Hepatocyte (in vitro differentiated cells): Measurements from ENCODE around the gene PLXNA3. TPM values are rescaled to one million over a fixed set of nuclear protein-coding genes. Genes with fewer than 3 reads are reported as not detected.
A peak's percentile ranks its signal among the peaks of the same experiment; 100 is the strongest.

Experiments used
- DNase-seq: peaks from one replicate; pipeline ENCODE4 v3.0.0-alpha.2; 2016; ENCODE audit warnings: low spot score
- H2AFZ ChIP-seq: fragments of 200-600 bp; sonication (generic); 2 replicates; pipeline ENCODE4 v1.6.0; 2016; ENCODE audit warnings: antibody characterized with exemption, mild to moderate bottlenecking
- H3K27ac ChIP-seq: fragments of 200-600 bp; sonication (generic); 2 replicates; pipeline ENCODE4 v1.5.1; 2016; ENCODE audit warnings: mild to moderate bottlenecking
- H3K27me3 ChIP-seq: fragments of 200-600 bp; sonication (generic); 2 replicates; pipeline ENCODE4 v1.6.1; 2016
- H3K36me3 ChIP-seq: fragments of 200-600 bp; sonication (generic); replicated peaks from 2 replicates; pipeline ENCODE4 v1.5.1; 2016; ENCODE audit warnings: low read depth; ENCODE audit not compliant: insufficient read depth
- H3K4me1 ChIP-seq: fragments of 200-600 bp; sonication (generic); 2 replicates; pipeline ENCODE4 v1.5.1; 2016; ENCODE audit warnings: mild to moderate bottlenecking, moderate library complexity; ENCODE audit not compliant: insufficient read depth
- H3K4me2 ChIP-seq: fragments of 200-600 bp; sonication (generic); 2 replicates; pipeline ENCODE4 v1.6.0; 2016
- H3K4me3 ChIP-seq: fragments of 200-600 bp; sonication (generic); 2 replicates; pipeline ENCODE4 v1.5.1; 2016; ENCODE audit warnings: mild to moderate bottlenecking
- H3K79me2 ChIP-seq: fragments of 200-600 bp; sonication (generic); 2 replicates; pipeline ENCODE4 v1.6.0; 2017; ENCODE audit warnings: mild to moderate bottlenecking
- H3K9me2 ChIP-seq: fragments of 200-600 bp; sonication (generic); replicated peaks from 2 replicates; pipeline ENCODE4 v1.6.0; 2017; ENCODE audit warnings: mild to moderate bottlenecking; ENCODE audit not compliant: insufficient read depth
- H3K9me3 ChIP-seq: fragments of 200-600 bp; sonication (generic); 2 replicates; pipeline ENCODE4 v1.5.1; 2016; ENCODE audit warnings: low read depth, mild to moderate bottlenecking
- H4K20me1 ChIP-seq: fragments of 200-600 bp; sonication (generic); 2 replicates; pipeline ENCODE4 v1.6.0; 2016; ENCODE audit warnings: mild to moderate bottlenecking; ENCODE audit not compliant: insufficient read depth, poor library complexity, severe bottlenecking
- CTCF ChIP-seq: fragments of 200-600 bp; sonication (generic); IDR thresholded peaks from 2 replicates; pipeline ENCODE4 v1.5.1; 2016; ENCODE audit warnings: antibody characterized with exemption, mild to moderate bottlenecking; ENCODE audit not compliant: poor library complexity
- EZH2 ChIP-seq: fragments of 200-600 bp; sonication (generic); IDR thresholded peaks from 2 replicates; pipeline ENCODE4 v1.6.1; 2016; ENCODE audit warnings: antibody characterized with exemption, mild to moderate bottlenecking, borderline replicate concordance
- EZH2phosphoT487 ChIP-seq: fragments of 200-600 bp; sonication (generic); IDR thresholded peaks from one replicate; pipeline ENCODE4 v1.6.1; 2018; ENCODE audit warnings: antibody characterized with exemption, mild to moderate bottlenecking, low read depth, moderate library complexity; ENCODE audit not compliant: unreplicated experiment, severe bottlenecking
- WGBS: methylation state at CpG from one replicate; pipeline ENCODE4 v1.1.6; 2016; ENCODE audit warnings: low lambda C conversion rate; ENCODE audit errors: missing lambda C conversion rate; 5-methylcytosine and 5-hydroxymethylcytosine counted together
- polyA plus RNA-seq: library from polyadenylated mRNA; unstranded; fragments of >200 nt; fragmentation: Nextera tagmentation; extraction: Ambion mirVana; gene quantifications from 2 replicates; pipeline ENCODE4 v1.2.1, GENCODE V29; 2016
- total RNA-seq: library from RNA; depleted of rRNA; stranded (reverse); fragments of >200 nt; gene quantifications from 2 replicates; pipeline ENCODE4 v1.2.3, GENCODE V29; 2014

The PLXNA3 gene
- total and polyA plus RNA-seq, 2 experiments from 2014 or later, result 14.1 to 28.7 TPM

- no peak overlapping the region for H3K4me3 ChIP-seq
- peaks cover 28% of the 10 kb centered on the region for H3K79me2 ChIP-seq
- H4K20me1 ChIP-seq, result no peaks in the 10 kb centered on the region
- no peak overlapping the region for H3K27ac ChIP-seq
- no peaks in the 10 kb centered on the region for H3K4me1 ChIP-seq
- DNase-seq, result no peak
- H3K4me2 ChIP-seq, result peak overlapping the region; percentile 85
- H3K9me3 ChIP-seq, result no peaks in the 10 kb centered on the region
- no peaks in the 10 kb centered on the region for H3K36me3 ChIP-seq
- H3K9me2 ChIP-seq, result no peaks in the 10 kb centered on the region
- no peaks in the 10 kb centered on the region for H3K27me3 ChIP-seq
- WGBS, result 83% methylated on average over 6 of the region's 6 CpGs
- no peak overlapping the region for H2AFZ ChIP-seq
- TF ChIP-seq EZH2phosphoT487 (no peak), CTCF (no peak), EZH2 (no peak)
Observed at GRCh38 chrX:154430479-154430878, 27.6 kb upstream of the PLXNA3 start.

DNA sequence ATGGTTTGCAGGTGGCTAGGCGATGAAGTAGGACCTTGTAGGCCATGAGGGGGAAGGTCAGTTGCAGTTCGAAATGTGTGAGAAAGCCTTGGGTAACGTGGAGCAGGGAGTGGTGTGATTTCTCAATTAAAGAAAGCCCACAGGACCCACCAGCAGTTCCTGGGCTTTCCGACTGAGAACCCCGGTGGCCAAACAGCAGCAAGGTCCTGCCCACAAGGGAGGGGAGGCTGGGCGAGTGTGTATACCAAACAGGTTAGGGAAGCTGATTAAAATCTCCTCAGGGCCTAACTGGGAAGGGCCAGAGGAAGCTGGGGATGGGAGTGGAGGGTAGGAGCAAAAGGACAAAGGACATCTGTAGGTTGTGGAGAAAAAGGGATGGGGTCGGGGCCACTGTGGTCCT lies 27.2 kb upstream of the PLXNA3 start:
- H3K27me3 ChIP-seq, result no peaks in the 10 kb centered on the region
- 61% methylated on average over 7 of the region's 7 CpGs for WGBS

GRCh38 chrX:154431341-154431740 lies 26.7 kb upstream of the PLXNA3 start:
- no peak overlapping the region for H3K4me2 ChIP-seq
- H3K36me3 ChIP-seq, result no peaks in the 10 kb centered on the region
- H2AFZ ChIP-seq, result no peak overlapping the region
- H3K4me1 ChIP-seq, result no peaks in the 10 kb centered on the region
- DNase-seq, result no peak
- TF ChIP-seq EZH2, result no peak
- TF ChIP-seq CTCF, result no peak
- TF ChIP-seq EZH2phosphoT487, result no peak
- no peak overlapping the region for H3K27ac ChIP-seq
- H3K9me3 ChIP-seq, result no peaks in the 10 kb centered on the region
- H3K9me2 ChIP-seq, result no peaks in the 10 kb centered on the region
- peaks cover 28% of the 10 kb centered on the region for H3K79me2 ChIP-seq
- no peaks in the 10 kb centered on the region for H4K20me1 ChIP-seq
- no peak overlapping the region for H3K4me3 ChIP-seq
- WGBS, result 78% methylated on average over 3 of the region's 5 CpGs
- no peaks in the 10 kb centered on the region for H3K27me3 ChIP-seq

More for the DNA sequence above, 27.2 kb upstream of the PLXNA3 start:
- Histone ChIP-seq H4K20me1 (no peaks in the 10 kb centered on the region), H3K79me2 (peaks cover 28% of the 10 kb centered on the region), H3K9me2 (no peaks in the 10 kb centered on the region), H3K4me1 (no peaks in the 10 kb centered on the region), H3K36me3 (no peaks in the 10 kb centered on the region), H3K4me3 (no peak overlapping the region), H2AFZ (no peak overlapping the region), H3K27ac (no peak overlapping the region), H3K9me3 (no peaks in the 10 kb centered on the region), H3K4me2 (peak overlapping the region; percentile 85)
- DNase-seq, result no peak
- TF ChIP-seq EZH2 (no peak), EZH2phosphoT487 (no peak), CTCF (no peak)

- Histone ChIP-seq H3K36me3 (no peaks in the 10 kb centered on the region), H3K27ac (no peak overlapping the region), H3K4me1 (no peaks in the 10 kb centered on the region), H3K4me3 (no peak overlapping the region), H3K9me2 (no peaks in the 10 kb centered on the region), H3K27me3 (no peaks in the 10 kb centered on the region), H2AFZ (no peak overlapping the region), H3K9me3 (no peaks in the 10 kb centered on the region), H3K79me2 (peaks cover 30% of the 10 kb centered on the region), H4K20me1 (no peaks in the 10 kb centered on the region), H3K4me2 (no peak overlapping the region)
- no peak for TF ChIP-seq EZH2phosphoT487
- no peak for TF ChIP-seq EZH2
- no peak for TF ChIP-seq CTCF
- WGBS, result 97% methylated on average over 8 of the region's 8 CpGs
- DNase-seq, result no peak
Observed at GRCh38 chrX:154432210-154432609, 25.9 kb upstream of the PLXNA3 start.
